CD8-positive, alpha-beta memory T cell (primary cell): ENCODE data around the gene TBL2. TPM values are rescaled to one million over a fixed set of nuclear protein-coding genes. Genes with fewer than 3 reads are reported as not detected.

ENCODE experiments used
- CTCF ChIA-PET: fragments of 350-600 bp; sonication (Branson Sonifier 250); formaldehyde crosslinking; loops from one replicate; lab custom pipeline; 2021; ENCODE audit warnings: antibody characterized with exemption; lab: Charles Lee
- POLR2A ChIA-PET: fragments of 350-600 bp; sonication (Branson Sonifier 250); formaldehyde crosslinking; loops from one replicate; lab custom pipeline; 2021; ENCODE audit warnings: antibody characterized with exemption; lab: Charles Lee
- DNase-seq, 5 donors: peaks; one replicate each; pipeline versions ENCODE4 v3.0.0 to v3.0.0-alpha.2; 2020 to 2022; ENCODE audit warnings: mixed read lengths in 1 of 5
- H3K27ac ChIP-seq: one replicate; pipeline ENCODE4 v1.7.0; 2013; ENCODE audit warnings: low read depth, mild to moderate bottlenecking, low read length, moderate library complexity
- H3K27me3 ChIP-seq: 2 replicates; pipeline ENCODE4 v1.7.0; 2013; ENCODE audit warnings: low read length, mild to moderate bottlenecking; ENCODE audit not compliant: insufficient read depth, poor library complexity, severe bottlenecking
- H3K36me3 ChIP-seq: 2 replicates; pipeline ENCODE4 v1.7.0; 2013; ENCODE audit warnings: mild to moderate bottlenecking, low read length, moderate library complexity; ENCODE audit not compliant: insufficient read depth
- H3K4me1 ChIP-seq: 2 replicates; pipeline ENCODE4 v1.7.0; 2013; ENCODE audit warnings: mild to moderate bottlenecking, low read length, moderate library complexity; ENCODE audit not compliant: insufficient read depth
- H3K4me3 ChIP-seq: 2 replicates; pipeline ENCODE4 v1.7.0; 2013; ENCODE audit warnings: mild to moderate bottlenecking, low read length
- H3K9me3 ChIP-seq: 2 replicates; pipeline ENCODE4 v1.7.0; 2013; ENCODE audit warnings: mild to moderate bottlenecking, low read length
- H3K27ac Mint-ChIP-seq, 8 donors: one replicate each; pipeline ENCODE4 v1.8.0; 2020 to 2021; ENCODE audit warnings: mixed read lengths in 8 of 8, mild to moderate bottlenecking in 6 of 8, inconsistent platforms in 3 of 8, moderate library complexity in 3 of 8
- H3K27me3 Mint-ChIP-seq, 2 donors: one replicate each; pipeline ENCODE4 v1.8.0; 2020 to 2021; ENCODE audit warnings: mixed read lengths in 2 of 2, mild to moderate bottlenecking in 1 of 2, moderate library complexity in 1 of 2
- H3K36me3 Mint-ChIP-seq, 3 donors: one replicate each; pipeline ENCODE4 v1.8.0; 2020 to 2021; ENCODE audit warnings: mixed read lengths in 3 of 3, inconsistent platforms in 1 of 3, mild to moderate bottlenecking in 1 of 3
- H3K4me1 Mint-ChIP-seq, 3 donors: one replicate each; pipeline ENCODE4 v1.8.0; 2020 to 2021; ENCODE audit warnings: mixed read lengths in 3 of 3, inconsistent platforms in 1 of 3, mild to moderate bottlenecking in 1 of 3
- H3K4me3 Mint-ChIP-seq, 7 donors: one replicate each; pipeline ENCODE4 v1.8.0; 2020 to 2021; ENCODE audit warnings: mixed read lengths in 7 of 7, mild to moderate bottlenecking in 6 of 7, moderate library complexity in 4 of 7, inconsistent platforms in 2 of 7
- H3K9me3 Mint-ChIP-seq, 5 donors: one replicate each; pipeline ENCODE4 v1.8.0; 2020 to 2022; ENCODE audit warnings: mixed read lengths in 5 of 5, mild to moderate bottlenecking in 3 of 5, moderate library complexity in 2 of 5, inconsistent platforms in 1 of 5
- polyA plus RNA-seq: library from polyadenylated mRNA; unstranded; fragments of 300-500 nt; fragmentation: Illumina TruSeq; gene quantifications from one replicate; pipeline ENCODE4 v1.2.3, GENCODE V29; 2021
- total RNA-seq, 2 experiments: library from RNA; stranded (reverse); gene quantifications; one replicate each; pipeline ENCODE4 v1.2.3, GENCODE V29; 2021

TBL2 gene
- total and polyA plus RNA-seq, 3 experiments from 2014 or later = 17.0 to 31.3 (median 29.1) TPM

DNA sequence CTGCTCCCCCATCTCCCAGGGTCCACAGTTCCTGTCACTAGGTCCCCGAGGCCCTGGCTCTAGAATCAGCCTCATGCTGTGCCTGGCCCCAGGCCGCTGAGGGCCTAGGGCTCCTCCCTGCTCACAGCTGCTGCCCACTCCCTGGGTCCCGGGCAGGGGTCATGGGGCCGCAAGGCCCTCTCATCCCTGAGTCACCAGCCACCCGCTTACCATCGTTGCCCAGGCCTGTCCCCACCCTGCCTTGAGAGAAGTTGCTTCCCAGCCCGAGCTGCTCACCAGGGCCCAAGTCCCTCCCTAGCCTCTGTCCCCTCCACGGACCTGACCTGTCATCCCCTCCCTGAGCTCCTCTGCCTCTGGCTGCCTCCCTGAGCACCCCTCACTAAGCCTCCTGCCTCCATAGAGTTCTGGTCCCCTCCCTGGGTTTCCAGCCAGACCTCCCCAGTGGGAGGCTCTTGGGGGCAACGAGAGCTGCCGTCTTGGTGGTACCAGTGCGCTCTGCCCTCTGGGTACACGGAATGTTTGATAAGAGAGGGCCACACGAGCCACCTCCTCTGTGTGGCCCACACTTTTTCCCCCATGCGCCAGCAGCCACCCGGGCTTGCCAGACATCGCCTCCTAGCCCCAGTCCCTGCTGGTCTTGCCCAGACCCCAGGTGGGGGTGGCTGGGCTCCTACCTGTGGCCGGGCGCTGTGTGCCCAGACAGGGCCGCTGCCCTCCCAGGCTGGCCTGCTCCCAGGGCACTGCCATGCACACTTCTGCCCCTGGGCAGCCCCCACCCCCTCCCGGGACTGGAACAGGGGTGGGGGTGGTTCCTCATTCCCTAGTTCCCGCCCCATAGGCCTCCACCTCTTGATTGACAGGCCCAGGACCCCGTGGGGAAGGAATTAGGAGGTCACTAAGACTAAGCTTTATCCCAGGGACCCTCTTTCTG is 24.6 kb upstream of the TBL2 start:
- CTCF ChIA-PET = interaction anchor here (0.9 to 7.0 kb wide), 4 partner anchors 10 to 133 kb away, joined by 3 to 104 read pairs (median 4); partner anchors contain the start of gene ABHD11
- Mint-ChIP-seq H3K27ac (no peak overlapping the region), H3K4me3 (no peak overlapping the region), H3K36me3 (no peaks in the 10 kb centered on the region), H3K9me3 (no peaks in the 10 kb centered on the region), H3K4me1 (no peaks in the 10 kb centered on the region), H3K27me3 (peaks cover 10 to 26% of the 10 kb centered on the region in 2 donors)
- Histone ChIP-seq H3K36me3 (no peaks in the 10 kb centered on the region), H3K4me3 (no peak overlapping the region), H3K27me3 (peaks cover 8% of the 10 kb centered on the region), H3K9me3 (no peaks in the 10 kb centered on the region), H3K27ac (no peak overlapping the region), H3K4me1 (no peaks in the 10 kb centered on the region)
- POLR2A ChIA-PET = no interaction called here
- DNase-seq = no peak

DNA sequence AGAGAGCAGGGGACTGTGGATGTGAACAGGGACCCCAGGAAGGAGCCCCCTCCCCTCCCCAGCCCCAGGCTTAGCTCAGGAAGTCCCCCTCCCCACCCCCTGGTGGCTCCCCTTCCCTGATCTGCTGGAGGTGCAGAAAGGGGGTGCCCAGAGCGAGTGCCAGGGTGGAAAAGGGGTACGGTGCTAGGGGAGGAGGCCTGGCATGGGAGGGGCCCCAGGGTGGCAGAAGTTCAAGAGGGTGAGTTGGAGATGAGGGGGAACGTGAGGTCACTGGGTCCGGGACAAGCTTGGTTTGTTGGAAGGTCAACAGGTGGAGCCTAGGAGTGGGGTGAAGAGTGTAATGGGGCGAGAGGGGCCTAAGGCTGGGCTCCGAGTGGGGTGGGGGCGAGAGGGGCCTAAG is 21.5 kb upstream of the TBL2 start:
- Mint-ChIP-seq H3K27ac (no peak overlapping the region), H3K4me3 (no peak overlapping the region), H3K4me1 (no peaks in the 10 kb centered on the region), H3K36me3 (no peaks in the 10 kb centered on the region), H3K27me3 (peaks cover 16 to 23% of the 10 kb centered on the region in 2 donors), H3K9me3 (no peaks in the 10 kb centered on the region)
- H3K36me3 ChIP-seq = no peaks in the 10 kb centered on the region
- DNase-seq = no peak
- POLR2A ChIA-PET = no interaction called here
- H3K4me3 ChIP-seq = no peak overlapping the region
- no peak overlapping the region for H3K27ac ChIP-seq
- no peaks in the 10 kb centered on the region for H3K9me3 ChIP-seq
- H3K4me1 ChIP-seq = no peaks in the 10 kb centered on the region
- CTCF ChIA-PET = interaction anchor here (1.4 kb wide), 1 partner anchor 125 kb away, joined by 5 read pairs; no protein-coding TSS in a partner anchor
- H3K27me3 ChIP-seq = no peaks in the 10 kb centered on the region

DNA sequence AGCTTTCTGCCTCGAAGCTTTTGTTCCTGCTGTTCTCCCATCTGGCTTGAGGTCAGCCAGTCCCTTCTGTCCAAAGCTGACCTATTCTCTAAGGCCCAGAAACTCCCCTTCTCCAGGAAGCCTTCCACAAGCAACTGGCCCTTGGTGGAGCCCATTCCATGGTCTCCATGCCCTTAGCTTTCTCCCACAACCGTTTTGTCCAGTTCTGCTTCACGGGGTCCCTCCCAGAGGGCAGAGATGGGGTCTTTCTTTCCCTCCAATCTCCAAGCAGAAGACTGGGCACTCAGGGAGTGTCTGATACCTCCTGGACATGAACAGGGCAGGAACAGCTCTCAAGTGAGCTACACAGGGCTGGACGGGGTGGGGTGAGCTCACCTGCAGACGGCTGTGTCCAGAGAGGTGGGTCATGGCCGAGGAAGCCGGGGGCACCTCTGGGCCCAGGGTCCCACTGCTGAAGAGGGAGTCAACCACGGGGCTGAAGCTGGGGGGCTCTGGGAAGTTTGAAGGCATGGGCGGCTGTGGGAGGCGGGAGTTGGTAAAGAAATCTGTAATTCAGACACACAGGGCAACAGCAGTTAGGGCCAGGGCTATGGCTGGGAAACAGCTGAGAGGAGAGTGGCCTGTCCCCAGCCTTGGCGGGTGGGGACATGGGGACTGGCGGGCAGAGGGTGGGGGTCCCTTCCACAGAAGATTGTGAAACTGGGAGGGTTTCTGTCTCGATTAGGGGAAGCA is 20.9 kb upstream of the TBL2 start:
- H3K9me3 ChIP-seq = no peaks in the 10 kb centered on the region
- POLR2A ChIA-PET = no interaction called here
- H3K4me3 ChIP-seq = no peak overlapping the region
- no peaks in the 10 kb centered on the region for H3K36me3 ChIP-seq
- CTCF ChIA-PET = no interaction called here
- peaks cover 17 to 23% of the 10 kb centered on the region in 2 donors for H3K27me3 Mint-ChIP-seq
- H3K9me3 Mint-ChIP-seq = no peaks in the 10 kb centered on the region
- no peak for DNase-seq
- H3K27me3 ChIP-seq = no peaks in the 10 kb centered on the region
- H3K36me3 Mint-ChIP-seq = no peaks in the 10 kb centered on the region
- no peaks in the 10 kb centered on the region for H3K4me1 Mint-ChIP-seq
- H3K27ac ChIP-seq = no peak overlapping the region
- H3K27ac Mint-ChIP-seq = no peak overlapping the region
- H3K4me3 Mint-ChIP-seq = no peak overlapping the region
- no peaks in the 10 kb centered on the region for H3K4me1 ChIP-seq

DNA sequence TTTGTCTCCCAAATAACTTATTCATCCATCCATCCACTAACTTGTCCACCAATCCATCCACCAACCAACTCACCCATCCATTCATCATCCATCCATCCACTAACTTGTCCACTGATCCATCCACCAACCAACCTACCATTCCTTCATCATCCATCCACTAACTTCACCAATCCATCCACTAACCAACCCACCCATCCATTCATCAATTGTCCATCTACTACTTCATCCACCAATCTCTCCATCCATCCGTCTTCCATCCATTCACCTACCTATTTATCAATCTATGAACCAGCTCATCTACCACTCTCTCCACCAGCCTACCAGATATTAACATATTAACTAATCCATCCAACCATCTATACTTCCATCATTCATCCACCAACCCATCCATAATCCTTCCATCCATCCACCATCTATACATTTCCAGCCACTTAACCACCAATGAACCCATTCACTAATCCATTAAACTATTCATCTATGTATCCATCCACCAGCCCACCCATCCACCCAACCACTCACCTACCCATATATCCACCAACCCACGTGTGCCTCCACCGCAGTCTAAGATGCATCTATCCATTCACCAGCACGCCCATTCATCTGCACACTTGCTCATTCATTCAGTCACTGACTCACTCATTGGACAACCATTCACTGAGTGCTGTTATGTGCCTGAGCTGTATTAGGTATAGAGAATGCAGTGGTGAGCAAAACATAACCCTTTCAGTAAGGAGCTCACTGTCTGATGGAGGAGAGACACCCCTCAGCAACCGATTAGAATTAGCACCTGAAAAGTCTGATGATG is 19.8 kb upstream of the TBL2 start:
- ChIA-PET CTCF (no interaction called here), POLR2A (no interaction called here)
- DNase-seq = no peak
- Histone ChIP-seq H3K27ac (no peak overlapping the region), H3K4me3 (no peak overlapping the region), H3K4me1 (no peaks in the 10 kb centered on the region), H3K36me3 (no peaks in the 10 kb centered on the region), H3K27me3 (no peaks in the 10 kb centered on the region), H3K9me3 (no peaks in the 10 kb centered on the region)
- Mint-ChIP-seq H3K36me3 (no peaks in the 10 kb centered on the region), H3K27me3 (peaks cover 20 to 24% of the 10 kb centered on the region in 2 donors), H3K9me3 (no peaks in the 10 kb centered on the region), H3K27ac (peak overlapping the region in 1 of 8 donors; percentile 1), H3K4me1 (no peaks in the 10 kb centered on the region), H3K4me3 (no peak overlapping the region)

DNA sequence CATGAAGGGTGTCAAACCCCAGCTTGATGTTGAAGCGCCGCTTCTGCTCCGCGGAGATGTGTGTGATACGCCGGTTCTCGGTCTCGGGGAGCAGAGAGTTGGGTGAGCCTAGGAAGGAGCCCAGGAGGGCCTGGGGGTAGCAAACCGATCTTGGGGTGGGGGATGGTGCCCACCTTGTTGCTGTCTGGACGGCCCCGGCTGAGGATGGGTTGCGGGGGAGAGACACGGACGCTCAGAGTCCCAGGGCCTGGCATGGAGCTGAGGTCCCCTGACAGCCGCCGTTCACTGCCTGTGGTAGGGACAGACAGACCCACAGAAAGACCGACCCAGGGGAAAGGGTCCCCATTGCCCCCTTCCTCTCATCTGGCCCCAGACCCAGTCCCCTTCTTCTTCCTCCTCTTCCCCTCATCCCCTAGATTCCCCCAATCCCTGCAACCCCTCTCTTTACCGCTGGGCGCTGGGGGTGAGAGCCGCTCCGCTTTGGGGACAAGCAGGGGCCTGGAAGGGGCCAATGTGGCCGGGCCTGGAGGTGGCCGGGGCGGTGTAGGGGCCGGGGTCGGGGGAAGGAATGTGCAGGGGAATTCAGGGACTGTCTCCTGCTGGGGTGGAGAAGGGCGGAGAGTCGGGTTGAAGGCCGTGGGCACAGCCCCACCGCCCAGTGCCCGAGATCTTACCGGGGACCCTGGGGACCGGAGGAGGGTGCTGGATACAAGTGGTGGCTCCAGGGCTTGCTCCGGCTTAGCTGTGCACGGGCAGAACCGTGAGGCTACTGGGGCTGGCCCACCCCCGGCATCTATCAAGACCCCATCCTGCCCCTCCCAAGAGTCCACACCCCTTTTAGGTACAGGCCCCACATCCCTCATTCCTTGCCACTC is 18.0 kb upstream of the TBL2 start:
- DNase-seq = no peak
- H3K4me1 ChIP-seq = no peaks in the 10 kb centered on the region
- no peaks in the 10 kb centered on the region for H3K36me3 ChIP-seq
- Mint-ChIP-seq H3K4me3 (no peak overlapping the region), H3K27ac (no peak overlapping the region), H3K36me3 (no peaks in the 10 kb centered on the region), H3K27me3 (peaks cover 18 to 19% of the 10 kb centered on the region in 2 donors), H3K4me1 (no peaks in the 10 kb centered on the region), H3K9me3 (no peaks in the 10 kb centered on the region)
- H3K4me3 ChIP-seq = no peak overlapping the region
- no peaks in the 10 kb centered on the region for H3K9me3 ChIP-seq
- CTCF ChIA-PET = interaction anchor here (1.2 to 1.4 kb wide), 2 partner anchors 10 to 11 kb away, joined by 3 to 5 read pairs; no protein-coding TSS in a partner anchor
- no peaks in the 10 kb centered on the region for H3K27me3 ChIP-seq
- POLR2A ChIA-PET = no interaction called here
- H3K27ac ChIP-seq = no peak overlapping the region

DNA sequence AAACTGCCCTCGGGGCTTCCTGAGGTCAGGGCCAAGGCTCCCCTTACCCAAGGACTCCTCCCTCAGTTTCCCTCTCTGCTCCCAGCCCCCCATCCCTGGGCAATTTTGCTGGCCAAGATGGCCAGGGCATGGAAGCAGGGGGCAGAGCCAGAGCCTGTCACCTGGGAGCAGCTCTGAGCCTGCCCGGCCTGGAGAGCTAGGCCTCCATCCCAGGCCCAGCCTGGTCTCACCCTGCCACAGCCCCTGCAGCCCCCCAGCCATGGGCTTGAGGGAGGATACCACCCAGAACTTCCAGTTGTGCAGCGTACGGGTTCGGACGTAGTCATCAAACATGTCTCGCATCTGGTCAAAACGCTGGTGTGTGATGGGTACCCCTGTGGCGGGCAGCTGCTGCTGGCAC is 17.0 kb upstream of the TBL2 start:
- H3K9me3 ChIP-seq = no peaks in the 10 kb centered on the region
- DNase-seq = no peak
- Mint-ChIP-seq H3K36me3 (no peaks in the 10 kb centered on the region), H3K4me3 (no peak overlapping the region), H3K9me3 (no peaks in the 10 kb centered on the region), H3K4me1 (no peaks in the 10 kb centered on the region), H3K27ac (no peak overlapping the region), H3K27me3 (peaks cover 19 to 20% of the 10 kb centered on the region in 2 donors)
- H3K4me1 ChIP-seq = no peaks in the 10 kb centered on the region
- ChIA-PET POLR2A (no interaction called here), CTCF (interaction anchor here (0.6 to 1.8 kb wide), 3 partner anchors 9 to 138 kb away, joined by 3 to 5 read pairs (median 3); no protein-coding TSS in a partner anchor)
- no peak overlapping the region for H3K27ac ChIP-seq
- H3K36me3 ChIP-seq = no peaks in the 10 kb centered on the region
- H3K27me3 ChIP-seq = no peaks in the 10 kb centered on the region
- H3K4me3 ChIP-seq = no peak overlapping the region
